Head of caudate nucleus (tissue), 42 donors: ENCODE results near the gene ATF6B.
A peak's percentile ranks its signal among the peaks of the same experiment; 100 is the strongest.

ENCODE experiments used
- DNase-seq, 42 donors: peaks; one replicate each; pipeline versions ENCODE4 v3.0.0 to v3.0.0-alpha.2; 2020 to 2021; ENCODE audit warnings: mixed read lengths in 7 of 42
- intact Hi-C: fragments of 100-400 bp; cut with DNase I; formaldehyde crosslinking; loops from one replicate; pipeline ENCODE4 v1.15.0; 2022

The ATF6B gene

GRCh38 chr6:32140420-32141046 lies 12.5 kb upstream of the ATF6B start:
- intact Hi-C loops: no loop called here

DNA sequence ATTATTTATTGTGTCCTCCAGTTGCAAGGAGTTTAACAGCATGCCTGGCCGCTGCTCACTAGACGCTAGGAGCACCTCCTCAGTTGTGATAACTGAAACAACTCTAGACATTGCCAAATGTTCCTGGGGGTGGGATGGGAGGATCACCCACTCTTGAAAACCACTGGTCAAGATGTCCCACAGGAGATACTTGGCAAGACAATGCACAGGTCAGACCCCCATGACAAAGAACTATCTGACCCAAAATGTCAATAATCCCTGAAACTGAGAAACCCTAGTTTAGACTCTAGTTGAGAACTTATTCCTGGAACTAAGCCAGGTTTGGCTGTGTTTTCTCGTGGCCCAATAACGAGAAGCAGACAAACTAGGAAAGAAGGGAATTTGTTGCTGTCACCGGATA lies 11.5 kb upstream of the ATF6B start:
- no peak for DNase-seq
- intact Hi-C loops: no loop called here

More at GRCh38 chr6:32140420-32141046, 12.5 kb upstream of the ATF6B start:
- DNase-seq: no peak

GRCh38 chr6:32137454-32137853 lies 9.4 kb upstream of the ATF6B start:
- intact Hi-C loops: no loop called here
- DNase-seq: no peak

DNA sequence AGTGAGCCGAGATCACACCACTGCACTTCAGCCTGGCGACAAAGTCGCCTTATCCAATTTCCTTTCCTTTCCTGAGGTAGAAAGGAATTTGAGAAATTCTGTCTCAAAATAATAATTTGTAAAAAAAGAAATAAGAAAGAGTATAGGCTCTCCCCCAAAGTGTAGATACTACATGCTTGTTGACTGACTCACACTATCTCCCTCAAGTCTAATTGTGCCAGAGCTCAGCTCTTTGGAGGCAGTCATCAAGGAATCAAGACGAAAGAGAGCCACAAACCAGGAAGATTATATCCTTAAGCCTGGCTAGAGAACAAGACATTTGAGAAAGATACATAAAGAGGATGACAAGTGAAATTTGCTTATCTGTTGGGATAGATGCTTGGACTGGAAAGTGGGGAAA lies 5.7 kb upstream of the ATF6B start:
- no peak for DNase-seq
- intact Hi-C loops: no loop called here

DNA sequence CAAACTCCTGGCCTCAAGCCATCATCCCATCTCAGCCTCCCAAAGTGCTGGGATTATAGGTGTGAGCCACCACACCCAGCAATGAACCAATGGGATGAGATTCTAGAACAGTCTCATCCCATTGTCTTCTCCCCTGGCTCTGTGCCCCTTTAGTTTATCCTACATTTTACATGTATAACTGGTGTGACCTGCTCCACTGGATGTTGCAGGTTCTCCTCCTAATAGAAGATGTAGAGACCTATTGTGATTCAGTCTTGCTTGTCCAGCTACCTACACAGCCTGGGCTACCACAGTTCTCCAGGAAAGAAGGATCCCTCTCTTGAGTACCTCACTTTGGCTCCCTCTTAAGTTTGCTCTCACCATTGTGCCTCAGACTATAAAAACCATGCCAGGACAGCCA lies 4.1 kb upstream of the ATF6B start:
- intact Hi-C loops: no loop called here
- DNase-seq: no peak

- DNase-seq: no peak
- intact Hi-C loops: no loop called here
Observed at GRCh38 chr6:32131439-32131948, 3.4 kb upstream of the ATF6B start.

DNA sequence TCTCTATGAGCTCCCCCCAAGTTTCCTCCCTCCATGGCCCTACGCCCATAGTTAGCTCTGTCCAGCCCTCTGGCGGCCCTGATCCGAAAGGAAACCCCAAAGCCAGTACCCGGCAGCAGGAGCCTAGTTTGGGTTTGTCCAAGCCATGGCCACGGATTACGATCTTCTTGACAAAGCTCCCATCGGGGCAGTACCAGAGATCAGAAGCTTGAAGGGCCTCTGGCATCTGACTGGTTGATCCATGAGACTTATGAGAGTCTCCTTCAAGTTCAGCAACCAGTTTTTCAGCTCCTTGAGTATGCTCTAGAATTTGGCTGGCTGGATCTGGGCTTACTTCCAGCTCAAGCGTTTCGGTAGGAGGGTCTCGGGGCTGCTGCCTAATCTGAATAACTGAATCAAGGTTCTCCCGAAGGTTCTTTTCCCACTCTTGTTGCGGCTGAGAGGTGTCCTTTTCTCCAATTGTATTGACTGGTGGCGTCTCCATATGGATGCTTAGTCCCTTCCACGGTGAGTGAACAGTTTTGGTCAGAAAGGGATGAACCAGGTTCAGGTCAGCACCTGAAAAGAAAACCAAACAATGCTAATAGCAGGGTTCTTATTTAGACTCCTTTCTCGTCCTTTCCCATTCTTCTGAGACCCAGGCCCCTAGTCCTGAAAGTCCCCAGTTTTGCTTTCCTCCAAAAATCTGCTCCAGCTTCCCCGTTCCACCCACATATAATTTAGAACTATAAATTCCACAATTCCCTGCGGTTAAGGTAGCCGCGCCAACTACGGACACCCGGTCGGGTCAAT lies 1.4 kb upstream of the ATF6B start:
- intact Hi-C loops: loop anchor here (5.0 kb wide), 1 partner anchor 68 kb away; no protein-coding TSS in a partner anchor
- DNase-seq: peak in 1 of 42 donors; percentile 77

GRCh38 chr6:32128751-32129296 lies 778 bp upstream of the ATF6B start:
- intact Hi-C loops: loop anchor here (5.0 kb wide), 1 partner anchor 68 kb away; no protein-coding TSS in a partner anchor
- no peak for DNase-seq

DNA sequence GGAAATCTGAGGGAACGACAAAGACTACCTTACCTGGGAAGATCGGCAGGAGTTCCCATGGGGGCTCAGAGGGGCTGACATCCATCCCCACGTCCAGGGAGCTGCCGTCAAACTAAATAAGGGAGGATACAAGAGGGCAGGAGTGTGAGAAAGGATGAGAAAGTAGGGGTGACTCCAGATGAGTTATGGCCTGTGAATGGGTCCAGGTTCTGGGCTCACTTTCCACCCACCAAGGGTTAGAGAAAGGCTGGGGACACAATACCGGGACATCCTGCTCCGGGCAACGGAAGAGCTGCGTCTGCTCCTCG lies 683 bp downstream of the ATF6B start:
- DNase-seq: no peak

GRCh38 chr6:32126880-32127279 lies 1.2 kb downstream of the ATF6B start:
- DNase-seq: peak in 28 of 42 donors; percentile 28 to 84 (median 61)
- intact Hi-C loops: loop anchor here (2.0 to 5.0 kb wide), 2 partner anchors 28 to 70 kb away; partner anchors contain the start of gene PPT2

More for the DNA sequence above, 683 bp downstream of the ATF6B start:
- intact Hi-C loops: loop anchor here (2.0 to 5.0 kb wide), 2 partner anchors 27 to 70 kb away; partner anchors contain the start of gene PPT2

- intact Hi-C loops: no loop called here
- DNase-seq: no peak
Observed at GRCh38 chr6:32123681-32124080, 4.4 kb downstream of the ATF6B start.

- intact Hi-C loops: no loop called here
- DNase-seq: no peak
Observed at GRCh38 chr6:32120573-32121059, 7.4 kb downstream of the ATF6B start.

- intact Hi-C loops: no loop called here
Observed at GRCh38 chr6:32118782-32119628, 9.0 kb downstream of the ATF6B start.

GRCh38 chr6:32117461-32117860 lies 10.6 kb downstream of the ATF6B start:
- intact Hi-C loops: no loop called here
- DNase-seq: no peak

More at GRCh38 chr6:32118782-32119628, 9.0 kb downstream of the ATF6B start:
- peak; percentile 75 to 96 (median 91) for DNase-seq

- DNase-seq: peak in 2 of 42 donors; percentile 21 to 29
- intact Hi-C loops: no loop called here
Observed at GRCh38 chr6:32116674-32117073, 11.4 kb downstream of the ATF6B start.

DNA sequence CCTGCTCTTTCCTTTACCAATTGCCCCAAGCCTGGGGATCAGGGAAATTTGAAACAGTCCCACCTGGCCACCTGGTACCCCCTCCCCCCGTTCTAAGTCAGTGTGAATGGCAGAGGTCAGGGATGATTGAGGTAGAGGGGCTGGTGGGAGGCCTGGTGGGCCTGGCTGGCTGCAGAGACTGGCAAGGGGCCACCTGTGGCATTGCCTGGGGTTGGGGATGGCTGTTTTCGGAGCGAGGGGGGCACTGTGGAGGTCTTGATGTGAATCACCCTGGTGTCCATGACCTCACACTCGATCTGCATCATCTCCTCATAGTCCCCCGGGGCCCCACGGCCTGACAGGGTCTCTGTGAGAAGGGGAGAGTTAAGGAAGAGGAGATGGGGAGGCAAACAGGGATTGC lies 12.4 kb downstream of the ATF6B start:
- no peak for DNase-seq
- intact Hi-C loops: no loop called here

DNA sequence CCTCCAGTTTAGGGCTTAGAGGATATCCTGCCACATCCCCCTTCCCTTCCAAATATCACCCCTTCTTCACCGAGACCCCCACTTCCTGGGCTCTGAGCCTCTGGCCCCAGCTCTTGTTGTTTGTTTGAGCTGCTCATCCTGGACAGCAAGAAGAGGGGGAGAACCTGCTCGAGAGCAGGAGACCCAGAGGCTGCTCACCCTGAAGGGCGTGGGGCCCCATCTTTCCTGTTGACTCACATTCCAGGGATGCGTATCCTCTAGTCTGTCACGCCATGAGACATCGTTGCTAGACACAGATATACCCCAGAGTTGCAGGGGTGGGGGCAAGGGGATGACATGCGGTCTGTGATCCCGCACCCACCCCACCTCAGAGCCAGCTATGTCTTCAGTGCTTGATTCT lies 13.2 kb downstream of the ATF6B start:
- intact Hi-C loops: no loop called here

GRCh38 chr6:32113386-32114352 lies 14.4 kb downstream of the ATF6B start:
- intact Hi-C loops: no loop called here
- DNase-seq: peak in 36 of 42 donors; percentile 14 to 83 (median 52)

More for the DNA sequence above, 13.2 kb downstream of the ATF6B start:
- DNase-seq: no peak
